Mucosa of descending colon (tissue), 3 donors: ENCODE data around the gene ATP2C2. TPM values are rescaled to one million over a fixed set of nuclear protein-coding genes. Genes with fewer than 3 reads are reported as not detected.

ENCODE experiments used
- ATAC-seq: fragments of 200-7000 bp; cut with Tn5 transposase; one replicate; pipeline ENCODE4 v1.9.1; 2020; ENCODE audit warnings: mild to moderate bottlenecking, moderate library complexity
- DNase-seq, 3 donors: peaks; one replicate each; pipeline ENCODE4 v3.0.0-alpha.2; 2020
- H3K36me3 ChIP-seq: fragments of 200-600 bp; one replicate; pipeline ENCODE4 v1.8.0; 2021; ENCODE audit warnings: low read depth, mild to moderate bottlenecking
- H3K4me1 ChIP-seq: fragments of 200-600 bp; one replicate; pipeline ENCODE4 v1.8.0; 2021; ENCODE audit warnings: low read depth, mild to moderate bottlenecking
- H3K4me3 ChIP-seq: fragments of 200-600 bp; one replicate; pipeline ENCODE4 v1.8.0; 2021; ENCODE audit warnings: mild to moderate bottlenecking
- H3K9me3 ChIP-seq: fragments of 200-600 bp; one replicate; pipeline ENCODE4 v1.8.0; 2021; ENCODE audit warnings: mild to moderate bottlenecking
- intact Hi-C, 2 donors: fragments of 100-400 bp; cut with DNase I in 1 of 2; cut with micrococcal nuclease in 1 of 2; formaldehyde crosslinking; loops; one replicate each; pipeline versions ENCODE4 v1.11.0 to v1.11.1; 2022; cut with DNase I, micrococcal nuclease
- total RNA-seq, 3 donors: library from RNA; stranded (reverse); fragmentation: NEBNext Ultra II Directional in 2 of 3; extraction: Animal tissue kit (Norgen Biotek cat#: 25700) in 2 of 3; gene quantifications; one replicate each; pipeline versions ENCODE4 v1.2.1 to v1.2.4, GENCODE V29; 2021 to 2023
- TF ChIP-seq, protein P1 (sequence below): fragments of 200-600 bp; IDR thresholded peaks from one replicate; pipeline ENCODE4 v1.8.0; 2022; ENCODE audit warnings: antibody characterized with exemption, mild to moderate bottlenecking
- donor health status: DM: no; HTN: no; CAD: no; lungs with moderate emphysema.
- donor health status: DM: no; HTN: no; CAD: no.
- donor health status: DM: no; HTN: yes; CAD: no.

The ATP2C2 gene
- total RNA-seq, 3 donors from 2014 or later = 98.8 to 322 (median 159) TPM

DNA sequence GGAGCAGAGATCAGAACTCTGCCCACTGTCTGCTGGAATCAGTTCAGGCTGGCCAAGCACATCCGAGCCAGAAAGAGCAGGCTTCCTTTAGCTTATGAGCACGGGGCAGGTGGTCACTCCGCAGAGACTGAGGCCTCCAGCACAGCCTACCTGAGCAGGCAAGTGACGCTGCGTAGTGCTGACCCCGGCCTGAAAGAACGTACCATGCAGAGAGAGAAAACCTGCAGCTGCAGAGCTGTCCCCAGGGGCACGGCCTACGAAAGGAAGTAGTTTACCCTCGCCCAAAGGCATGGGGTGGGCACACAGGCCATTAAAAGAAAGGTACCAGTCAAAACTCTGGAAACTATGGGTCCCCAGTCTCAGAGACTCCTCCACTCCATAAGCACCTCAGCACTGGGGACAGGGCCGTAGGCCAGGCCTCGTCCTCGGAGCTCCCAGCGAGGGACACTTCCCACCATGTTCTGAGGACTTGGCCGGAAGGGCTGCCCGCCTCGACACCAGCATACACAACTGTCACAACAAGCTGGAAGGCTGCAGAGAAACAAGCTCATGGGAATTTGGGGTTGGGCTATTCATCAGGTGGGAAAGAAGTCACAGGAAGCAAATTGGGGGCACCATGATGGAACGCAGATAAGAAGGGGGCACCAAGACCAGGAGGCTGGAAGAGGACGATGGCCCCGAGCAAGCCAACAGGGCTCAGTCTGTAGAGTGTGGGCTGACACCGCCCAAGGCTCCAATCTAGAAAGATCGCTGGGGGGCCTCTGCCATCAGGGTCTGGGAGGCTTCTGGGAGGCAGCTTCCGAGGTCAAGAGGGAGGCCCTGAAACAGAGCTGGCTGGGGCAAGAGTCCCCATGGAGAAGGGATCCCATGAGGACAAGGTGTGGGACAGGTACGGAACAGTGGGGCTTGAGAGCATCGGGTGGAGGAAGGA is 114.9 kb downstream of the ATP2C2 start:
- H3K36me3 ChIP-seq = no peaks in the 10 kb centered on the region

DNA sequence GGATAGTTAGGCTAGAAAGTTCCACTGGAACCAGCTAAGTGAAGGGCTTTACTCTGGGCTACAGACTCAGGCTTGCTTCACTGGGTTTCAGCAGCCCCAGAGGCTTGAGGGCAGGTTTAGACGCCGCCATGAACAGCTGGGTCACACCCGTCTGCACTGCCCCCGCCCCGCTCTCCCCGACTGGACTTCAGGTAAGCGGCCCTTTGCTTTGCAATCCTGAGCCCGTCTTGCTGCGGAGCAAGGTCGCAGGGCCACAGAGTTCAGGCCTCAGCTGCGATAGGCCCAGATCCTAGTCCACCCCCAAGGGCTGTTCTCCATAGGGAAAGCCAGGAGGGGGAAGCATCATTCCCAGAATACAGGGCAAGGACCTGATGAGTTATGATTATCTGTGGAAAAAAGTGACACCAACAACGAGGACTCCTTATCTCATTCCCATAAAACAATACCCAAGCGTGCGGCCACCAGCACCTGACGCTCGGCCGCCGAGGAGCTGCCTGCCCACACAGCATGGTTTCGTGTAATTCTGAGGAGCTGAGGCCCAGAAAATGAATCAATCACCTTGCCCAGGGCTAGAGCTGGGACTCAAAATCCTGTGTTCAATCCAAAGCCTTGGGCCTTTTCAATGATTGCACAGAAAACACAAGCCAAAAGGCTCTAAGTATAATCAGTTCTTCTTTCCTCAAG is 115.7 kb downstream of the ATP2C2 start:
- intact Hi-C loops = loop anchor here (5.0 to 10.0 kb wide), 2 partner anchors 207 to 519 kb away; partner anchors contain the start of gene NECAB2 (in 1 of the 2)
- peak; percentile 11 for ATAC-seq
- no peak overlapping the region for H3K4me3 ChIP-seq
- H3K36me3 ChIP-seq = no peaks in the 10 kb centered on the region
- H3K9me3 ChIP-seq = no peaks in the 10 kb centered on the region
- DNase-seq = no peak
- TF ChIP-seq, protein P1, sequence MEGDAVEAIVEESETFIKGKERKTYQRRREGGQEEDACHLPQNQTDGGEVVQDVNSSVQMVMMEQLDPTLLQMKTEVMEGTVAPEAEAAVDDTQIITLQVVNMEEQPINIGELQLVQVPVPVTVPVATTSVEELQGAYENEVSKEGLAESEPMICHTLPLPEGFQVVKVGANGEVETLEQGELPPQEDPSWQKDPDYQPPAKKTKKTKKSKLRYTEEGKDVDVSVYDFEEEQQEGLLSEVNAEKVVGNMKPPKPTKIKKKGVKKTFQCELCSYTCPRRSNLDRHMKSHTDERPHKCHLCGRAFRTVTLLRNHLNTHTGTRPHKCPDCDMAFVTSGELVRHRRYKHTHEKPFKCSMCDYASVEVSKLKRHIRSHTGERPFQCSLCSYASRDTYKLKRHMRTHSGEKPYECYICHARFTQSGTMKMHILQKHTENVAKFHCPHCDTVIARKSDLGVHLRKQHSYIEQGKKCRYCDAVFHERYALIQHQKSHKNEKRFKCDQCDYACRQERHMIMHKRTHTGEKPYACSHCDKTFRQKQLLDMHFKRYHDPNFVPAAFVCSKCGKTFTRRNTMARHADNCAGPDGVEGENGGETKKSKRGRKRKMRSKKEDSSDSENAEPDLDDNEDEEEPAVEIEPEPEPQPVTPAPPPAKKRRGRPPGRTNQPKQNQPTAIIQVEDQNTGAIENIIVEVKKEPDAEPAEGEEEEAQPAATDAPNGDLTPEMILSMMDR = no peak
- H3K4me1 ChIP-seq = no peaks in the 10 kb centered on the region

More for the DNA sequence above, 114.9 kb downstream of the ATP2C2 start:
- TF ChIP-seq, protein P1 = no peak
- Histone ChIP-seq H3K4me1 (no peaks in the 10 kb centered on the region), H3K9me3 (no peaks in the 10 kb centered on the region), H3K4me3 (no peak overlapping the region)
- ATAC-seq (no peak), DNase-seq (no peak)
- intact Hi-C loops = loop anchor here (5.0 to 10.0 kb wide), 2 partner anchors 206 to 518 kb away; partner anchors contain the start of gene NECAB2 (in 1 of the 2)

DNA sequence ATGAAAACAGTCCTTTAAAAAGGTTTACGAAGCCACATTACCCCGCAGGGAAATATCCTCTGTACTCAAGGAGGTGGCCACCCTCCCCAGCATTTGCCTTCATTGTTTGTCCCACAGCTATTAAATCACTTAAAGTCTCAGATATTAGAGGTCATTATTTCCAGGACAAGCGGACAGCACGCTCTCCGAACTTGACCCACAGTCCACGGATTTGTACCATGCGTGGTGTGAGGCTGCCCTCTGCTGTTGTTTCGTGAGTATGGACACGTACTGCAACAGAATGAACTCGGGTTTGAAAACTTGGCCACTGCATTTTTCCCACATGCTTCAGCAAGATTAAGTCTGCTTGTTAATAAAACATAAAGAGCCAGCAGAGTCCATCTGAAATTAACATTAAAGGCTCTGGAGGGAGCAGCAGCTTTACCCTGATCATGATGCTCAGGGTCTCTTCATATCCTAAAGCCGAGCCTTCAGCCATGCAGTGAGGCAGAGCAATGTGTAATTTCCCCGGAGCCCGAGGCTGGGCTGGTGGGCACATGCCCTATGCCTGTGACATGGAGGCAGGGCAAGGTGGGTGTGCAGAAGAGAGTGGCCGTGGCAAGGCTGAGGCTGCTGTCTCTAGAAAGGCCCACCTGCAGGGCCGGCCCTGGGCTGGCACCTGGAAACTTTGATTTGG is 116.4 kb downstream of the ATP2C2 start:
- DNase-seq (peak in 2 of 3 donors; percentile 65 to 69), ATAC-seq (peak; percentile 78)
- Histone ChIP-seq H3K9me3 (no peaks in the 10 kb centered on the region), H3K36me3 (no peaks in the 10 kb centered on the region), H3K4me3 (no peak overlapping the region), H3K4me1 (no peaks in the 10 kb centered on the region)
- intact Hi-C loops = loop anchor here (5.0 to 10.0 kb wide), 2 partner anchors 207 to 520 kb away; partner anchors contain the start of gene NECAB2 (in 1 of the 2)
- TF ChIP-seq, protein P1 = peak; percentile 62

DNA sequence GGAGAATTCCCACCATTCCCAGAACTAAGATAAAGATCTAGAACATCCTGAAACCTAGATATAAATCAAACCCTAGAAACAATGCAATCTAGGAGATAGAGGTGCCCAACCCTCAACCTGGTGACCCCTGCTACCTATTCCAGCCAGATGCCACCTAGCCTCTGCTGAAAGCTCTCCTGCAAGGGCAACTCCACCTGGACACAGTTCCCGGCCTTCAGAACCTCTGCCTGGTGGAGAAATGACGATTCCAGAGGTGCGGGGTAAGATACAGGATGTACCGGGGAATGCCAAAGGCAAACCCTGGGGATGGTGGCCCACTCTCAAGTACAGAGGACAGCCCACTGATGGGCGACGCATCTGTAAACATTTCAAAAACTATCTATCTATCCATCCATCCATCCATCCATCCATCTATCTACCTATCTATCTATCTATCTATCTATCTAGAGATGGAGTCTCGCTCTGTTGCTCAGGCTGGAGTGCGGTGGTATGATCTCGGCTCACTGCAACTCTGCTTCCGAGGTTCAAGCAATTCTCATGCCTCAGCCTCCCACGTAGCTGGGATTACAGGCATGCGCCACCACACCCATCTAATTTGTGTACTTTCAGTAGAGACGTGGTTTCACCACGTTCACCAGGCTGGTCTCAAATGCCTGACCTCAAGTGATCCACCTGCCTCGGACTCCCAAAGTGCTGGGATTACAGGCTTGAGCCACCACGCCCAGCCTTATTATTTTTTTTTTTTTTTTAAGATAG is 117.1 kb downstream of the ATP2C2 start:
- H3K4me1 ChIP-seq = no peaks in the 10 kb centered on the region
- ATAC-seq = no peak
- intact Hi-C loops = loop anchor here in 1 of 2 donors (10.0 kb wide), 1 partner anchor 521 kb away; the partner anchor contains the start of gene NECAB2

More for the DNA sequence above, 117.1 kb downstream of the ATP2C2 start:
- Histone ChIP-seq H3K36me3 (no peaks in the 10 kb centered on the region), H3K4me3 (no peak overlapping the region), H3K9me3 (no peaks in the 10 kb centered on the region)
- no peak for DNase-seq
- TF ChIP-seq, protein P1 = no peak
